SHP77 (cell line): ENCODE measurements around the gene POLD2.

Source experiments
- DNase-seq, 2 experiments: peaks; one replicate each; lab custom pipeline; 2025; lab: John Stamatoyannopoulos, UW

POLD2 gene

DNA sequence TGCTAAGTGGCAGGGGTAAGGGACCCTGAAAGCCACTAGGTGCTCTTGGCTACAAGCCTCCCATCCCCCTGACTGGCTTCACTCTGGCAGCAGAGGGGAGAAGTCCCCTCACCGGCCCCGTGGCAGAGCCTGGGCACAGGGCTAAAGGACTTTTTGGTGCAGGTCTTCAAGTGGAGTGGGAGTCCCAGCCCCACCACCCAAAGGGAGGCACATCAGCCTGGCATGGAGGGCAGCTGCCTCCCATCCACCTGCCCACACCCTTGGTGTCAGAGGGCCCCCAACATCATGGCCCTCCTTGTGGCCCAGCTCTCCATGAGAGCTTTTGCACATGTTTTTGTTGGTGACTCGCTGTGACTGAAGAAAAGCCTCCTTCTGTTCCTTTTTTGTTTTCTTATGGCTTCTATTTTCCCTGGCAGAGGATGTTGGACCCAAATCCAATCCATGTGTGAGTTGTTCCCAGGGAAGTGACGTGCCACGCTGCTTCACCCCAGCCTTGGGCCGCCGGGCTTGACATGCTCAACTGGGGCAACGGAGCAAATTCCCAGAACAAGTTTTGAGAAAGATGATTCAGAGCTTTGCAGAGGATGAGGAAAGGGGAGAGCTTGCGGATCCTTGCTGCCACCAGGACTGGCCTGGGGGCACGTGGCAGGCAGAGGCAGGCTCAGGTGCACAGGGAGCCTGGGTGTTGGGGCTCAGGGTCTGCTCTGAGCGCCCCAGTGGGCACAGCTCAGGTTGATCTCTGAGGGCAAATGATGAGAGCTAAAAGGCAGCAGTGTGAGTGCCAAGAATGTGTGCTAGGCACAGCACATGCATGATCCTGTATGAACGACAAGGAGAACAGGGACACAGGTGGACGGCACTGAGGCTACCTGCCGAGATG, 21.1 kb downstream of the POLD2 start:
- DNase-seq = no peak

DNA sequence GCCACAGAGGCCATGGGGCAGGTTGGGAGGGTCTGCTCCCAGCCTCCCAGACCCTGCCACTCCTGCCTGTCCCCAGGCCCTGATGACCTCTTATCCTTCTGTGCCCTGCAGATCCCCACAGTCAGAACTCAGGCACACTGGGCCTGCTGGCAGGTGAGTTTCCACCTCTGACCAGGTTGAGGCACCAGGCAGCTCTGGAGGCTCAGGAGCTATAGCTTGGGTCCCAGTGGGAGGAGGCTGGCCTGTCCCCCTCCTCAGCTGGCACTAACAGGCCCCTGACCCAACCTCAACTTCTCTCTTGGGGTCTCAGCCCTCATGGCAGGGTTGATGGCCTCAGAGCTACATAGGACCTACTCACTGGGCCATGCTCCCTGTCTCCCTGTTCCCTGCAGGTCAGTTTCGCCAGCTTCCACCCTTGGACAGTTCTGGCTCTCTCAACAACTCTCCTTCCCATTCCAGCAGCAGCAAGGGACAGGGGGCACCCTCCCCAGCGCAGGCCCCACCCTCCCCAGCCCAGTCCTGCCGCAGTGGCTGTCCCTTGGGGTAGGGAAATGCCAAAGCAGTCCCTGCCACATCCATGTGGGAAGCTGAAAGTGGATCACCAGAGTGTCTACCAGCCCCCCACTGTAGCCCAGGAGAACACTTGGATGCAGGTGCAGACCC, 21.9 kb downstream of the POLD2 start:
- no peak for DNase-seq

DNA sequence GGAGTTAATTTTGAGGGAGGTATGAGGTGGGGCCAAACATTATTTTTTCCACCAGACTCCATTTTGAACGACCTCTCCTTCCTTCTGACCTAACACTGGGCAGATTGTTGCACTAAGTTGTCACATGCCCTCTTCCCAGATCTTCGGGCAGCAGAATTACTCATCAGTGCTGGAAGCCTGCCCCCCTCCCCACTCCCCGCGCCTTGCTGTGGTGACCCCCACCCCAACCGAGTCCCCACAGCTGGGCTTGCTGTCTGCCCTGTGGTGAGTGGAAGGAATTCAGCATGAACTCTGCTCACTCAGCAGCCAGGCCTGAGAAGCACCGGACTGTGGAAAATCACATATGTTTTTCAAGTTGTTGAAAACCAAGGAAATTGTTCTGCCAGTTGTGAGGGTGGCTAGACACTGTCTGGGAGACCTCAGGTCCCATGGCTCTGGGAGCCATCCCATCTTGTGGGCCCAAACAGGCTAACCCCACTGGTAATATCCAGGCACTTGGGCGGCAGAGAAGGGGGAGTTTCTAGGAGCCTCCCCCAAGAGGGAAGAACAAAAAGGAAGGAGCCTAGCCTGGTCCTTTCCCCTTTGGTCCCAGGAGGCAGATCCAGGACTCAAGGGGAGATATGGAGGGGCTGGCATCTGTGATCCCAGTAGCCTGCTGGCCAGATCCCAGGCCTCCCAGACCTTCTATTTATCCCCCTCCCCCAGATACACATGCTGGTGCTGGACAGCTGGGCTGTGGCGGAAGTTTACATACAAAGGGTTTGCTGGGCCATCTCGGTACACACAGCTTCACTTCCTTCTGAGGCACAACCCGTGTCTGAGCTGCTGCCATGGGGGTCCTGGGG, 22.7 kb downstream of the POLD2 start:
- no peak for DNase-seq

DNA sequence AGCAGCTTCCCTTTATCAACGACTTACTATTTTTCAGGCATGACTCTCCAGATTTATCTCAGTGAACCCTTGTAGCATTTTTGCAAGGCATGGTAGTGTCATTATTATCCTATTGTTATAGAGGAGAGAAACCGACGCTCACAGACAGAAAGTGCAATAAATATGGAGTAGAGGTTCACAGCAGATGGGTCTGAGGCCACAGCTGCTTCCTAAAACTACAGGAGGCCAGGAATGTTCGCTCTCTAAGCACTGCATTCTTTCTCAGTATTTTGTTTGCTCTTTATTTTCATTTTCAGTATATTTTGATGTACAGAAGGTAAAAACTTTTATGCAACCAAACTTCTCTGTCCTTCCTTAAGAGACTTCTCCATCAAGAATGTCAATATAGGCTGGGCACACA, 23.7 kb downstream of the POLD2 start:
- DNase-seq = no peak

DNA sequence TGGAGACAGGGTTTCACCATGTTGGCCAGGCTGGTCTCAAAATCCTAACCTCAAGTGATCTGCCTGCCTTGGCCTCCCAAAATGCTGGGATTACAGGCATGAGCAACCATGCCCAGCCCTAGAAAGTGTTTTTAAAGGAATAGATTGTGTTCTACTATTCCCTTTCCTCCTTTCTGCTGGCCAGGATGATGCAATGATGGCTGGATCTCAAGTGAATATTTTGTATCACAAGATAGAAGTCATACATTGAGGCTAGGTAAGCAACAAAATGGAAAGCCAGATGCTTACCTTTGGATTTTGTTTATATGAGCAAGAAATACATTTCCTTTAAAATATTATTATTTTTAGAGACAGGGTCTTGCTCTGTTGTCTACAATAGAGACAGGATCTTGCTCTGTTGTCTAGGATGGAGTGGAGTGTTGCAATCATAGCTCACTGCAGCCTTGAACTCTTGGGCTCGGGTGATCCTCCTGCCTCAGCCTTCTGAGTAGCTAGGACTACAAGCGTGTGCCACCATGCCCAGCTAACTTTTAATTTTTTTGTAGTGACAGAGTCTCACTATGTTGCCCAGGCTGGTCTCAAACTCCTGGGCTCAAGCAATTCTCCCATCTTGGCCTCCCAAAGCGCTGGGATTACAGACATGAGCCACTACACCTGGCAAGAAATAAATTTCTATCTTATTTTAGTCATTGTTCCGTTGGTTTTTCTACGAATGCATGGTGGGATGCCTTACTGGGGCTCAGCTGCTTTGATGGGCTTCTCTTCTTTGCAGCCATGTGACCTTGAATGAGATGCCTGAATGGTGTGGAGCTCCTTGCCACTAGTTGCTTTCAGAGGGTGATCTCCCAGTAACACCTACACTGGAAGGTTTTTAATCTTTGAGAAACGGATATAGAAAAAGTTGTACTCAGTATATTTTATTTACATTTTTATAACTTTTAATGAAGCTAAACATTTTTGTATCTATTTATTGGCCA, 25.0 kb downstream of the POLD2 start:
- no peak for DNase-seq

DNA sequence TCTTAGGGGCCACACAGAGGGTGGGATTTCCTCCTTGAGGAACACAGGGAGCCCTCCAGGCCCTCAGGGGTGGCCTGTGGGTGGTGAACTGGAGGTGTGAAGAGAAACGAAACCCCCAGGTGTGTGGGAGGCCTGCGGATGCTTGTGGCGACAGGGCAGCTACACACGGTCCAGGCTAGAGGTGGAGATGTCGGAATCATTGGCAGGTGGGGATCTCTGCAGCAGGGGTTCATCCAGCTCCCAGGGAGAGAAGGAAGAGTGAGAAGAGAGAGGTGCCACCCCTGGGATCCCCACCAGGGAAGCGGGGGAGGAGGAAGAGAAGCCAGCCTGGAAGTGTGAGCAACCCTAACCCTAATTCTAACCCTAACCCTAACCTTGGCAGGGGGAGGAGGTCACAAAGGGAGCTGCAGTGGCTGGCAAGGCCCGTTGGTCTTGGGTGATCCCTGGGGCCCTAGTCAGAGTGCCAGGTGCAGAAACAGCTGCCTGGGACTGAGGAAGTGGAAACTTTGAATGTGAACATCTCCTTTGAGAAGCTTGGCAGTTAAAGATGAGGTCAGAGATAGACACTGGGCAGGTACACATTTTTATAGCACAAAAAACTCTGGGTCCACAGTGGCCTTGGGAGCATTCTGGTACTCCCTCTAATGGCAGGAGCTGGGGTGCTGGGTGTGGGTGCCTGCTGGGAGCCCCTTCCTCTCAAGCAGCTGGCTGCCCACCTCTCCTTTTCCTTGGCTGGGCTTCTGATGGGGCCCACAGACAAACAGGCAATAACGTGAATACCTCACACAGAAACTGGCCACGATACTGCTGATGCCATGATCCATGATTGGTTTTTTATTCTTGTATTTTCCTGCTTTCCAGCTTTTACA, 26.1 kb downstream of the POLD2 start:
- DNase-seq = no peak

DNA sequence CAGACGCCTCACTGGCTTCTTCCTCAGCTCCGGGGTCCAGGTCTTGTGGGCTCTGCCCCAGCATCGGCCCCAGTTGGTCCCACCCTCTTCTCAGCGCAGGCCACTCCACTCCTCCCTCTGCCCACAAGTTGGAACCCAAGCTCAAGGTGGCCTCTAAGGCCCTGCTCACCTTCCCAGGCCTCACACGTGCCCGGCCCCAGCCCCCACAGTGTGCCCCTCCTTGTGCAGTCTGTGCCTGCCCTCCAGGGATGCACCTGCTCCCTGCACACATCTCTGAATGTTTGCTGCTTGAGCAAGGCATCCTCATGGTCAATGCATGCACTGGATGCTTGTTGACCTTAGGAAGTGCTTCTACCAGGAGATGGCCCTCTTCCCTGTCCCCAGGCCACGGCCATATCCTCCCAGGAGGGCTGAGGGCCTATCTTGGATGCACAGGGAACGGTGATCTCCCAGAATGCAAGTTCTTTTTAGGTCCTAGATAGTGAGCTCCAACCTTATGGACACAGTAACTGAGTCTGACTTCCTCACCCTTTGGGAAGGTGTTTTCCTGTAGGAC, 26.9 kb downstream of the POLD2 start:
- no peak for DNase-seq

DNA sequence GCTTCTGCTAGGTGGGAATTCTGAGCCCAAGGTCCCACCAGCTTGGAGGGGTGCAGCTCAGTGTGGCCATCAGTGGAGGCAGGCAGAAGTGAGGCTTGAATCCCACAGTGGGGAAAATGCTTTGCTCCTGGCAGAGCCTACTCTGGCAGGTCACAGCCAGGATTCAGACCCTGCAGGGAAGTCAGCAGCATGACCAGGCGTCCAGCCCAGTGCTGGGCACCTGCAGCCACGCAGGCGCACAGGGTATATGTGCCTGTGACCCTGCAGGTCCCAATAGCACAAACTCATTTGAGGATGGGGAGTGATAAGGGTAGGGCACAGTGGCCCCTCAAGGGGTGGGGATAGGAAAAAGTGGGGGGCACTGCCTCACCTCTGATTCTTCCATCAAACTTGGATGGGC, 27.6 kb downstream of the POLD2 start:
- no peak for DNase-seq

DNA sequence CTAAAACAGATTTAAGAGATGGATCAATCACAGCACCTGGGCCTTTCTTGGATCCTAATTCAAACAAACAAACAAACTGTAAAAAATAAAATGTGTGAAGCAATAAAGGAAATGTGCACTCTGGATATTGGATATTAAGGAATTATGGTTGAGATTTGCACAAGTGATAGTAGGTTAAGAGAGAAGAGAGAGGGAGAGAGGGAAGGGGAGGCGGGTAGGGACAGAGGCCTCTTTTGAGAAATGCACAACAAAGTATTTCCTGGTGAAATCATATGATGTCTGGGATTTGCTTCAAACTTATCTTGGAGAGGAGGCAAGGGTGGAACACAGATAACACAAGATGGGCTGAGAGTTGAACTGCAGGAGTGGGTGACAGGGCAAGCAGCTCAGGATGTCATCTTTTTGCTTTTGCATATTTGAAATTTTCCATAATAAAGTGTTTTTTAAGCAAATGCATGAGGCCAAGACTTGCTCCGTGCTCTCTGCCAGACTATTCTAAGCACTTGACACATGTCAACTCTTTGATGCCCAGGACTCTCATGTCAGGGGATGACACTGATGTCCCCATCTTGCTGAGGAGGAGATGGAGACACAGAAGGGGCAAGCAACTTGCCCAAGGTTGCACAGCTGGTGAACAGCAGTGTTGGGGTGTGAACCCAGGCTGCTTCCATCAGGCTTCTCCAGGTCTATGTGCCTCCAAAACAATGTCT, 28.3 kb downstream of the POLD2 start:
- DNase-seq = no peak

DNA sequence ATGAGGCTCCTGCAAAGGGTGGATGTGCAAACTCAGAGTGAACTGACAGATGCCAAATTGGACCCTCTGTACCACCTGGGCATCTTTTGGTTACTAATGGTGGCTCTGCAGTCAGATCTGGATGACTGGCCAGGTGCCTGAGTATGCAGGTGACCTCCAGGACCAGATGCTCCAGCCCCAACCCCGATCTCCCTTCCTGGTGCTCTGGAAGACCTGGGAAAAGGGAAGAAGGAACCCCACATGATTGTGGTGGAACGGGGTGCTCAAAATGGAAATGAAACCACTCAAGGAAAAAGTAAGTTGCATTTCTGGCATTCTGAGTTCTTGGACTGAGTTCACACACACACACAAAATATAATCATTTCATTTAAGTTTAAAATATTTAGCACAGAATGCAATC, 29.0 kb downstream of the POLD2 start:
- no peak for DNase-seq

DNA sequence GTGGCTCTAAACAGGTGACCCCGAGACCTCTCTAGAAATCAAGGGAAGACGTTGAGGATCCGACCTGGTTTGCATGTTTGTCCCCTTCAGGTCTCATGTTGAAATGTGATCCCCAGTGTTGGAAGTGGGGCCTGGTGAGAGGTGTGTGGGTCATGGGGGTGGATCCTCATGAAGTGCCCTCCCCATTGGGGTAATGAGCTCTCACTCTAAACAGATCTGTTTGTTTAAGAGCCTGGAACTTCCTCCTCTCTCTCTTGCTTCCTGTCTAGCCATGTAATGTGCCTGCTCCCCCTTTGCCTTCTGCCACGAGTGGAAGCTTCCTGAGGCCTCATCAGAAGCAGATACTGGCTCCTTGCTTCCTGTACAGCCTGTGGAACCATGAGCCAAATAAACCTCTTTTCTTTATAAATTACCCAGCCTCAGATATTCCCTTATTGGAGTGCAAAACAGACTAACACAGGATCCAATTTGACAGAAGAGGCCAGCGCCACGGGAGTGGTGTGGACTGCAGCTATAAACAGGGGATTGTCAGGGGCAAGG, 30.2 kb downstream of the POLD2 start:
- no peak for DNase-seq

DNA sequence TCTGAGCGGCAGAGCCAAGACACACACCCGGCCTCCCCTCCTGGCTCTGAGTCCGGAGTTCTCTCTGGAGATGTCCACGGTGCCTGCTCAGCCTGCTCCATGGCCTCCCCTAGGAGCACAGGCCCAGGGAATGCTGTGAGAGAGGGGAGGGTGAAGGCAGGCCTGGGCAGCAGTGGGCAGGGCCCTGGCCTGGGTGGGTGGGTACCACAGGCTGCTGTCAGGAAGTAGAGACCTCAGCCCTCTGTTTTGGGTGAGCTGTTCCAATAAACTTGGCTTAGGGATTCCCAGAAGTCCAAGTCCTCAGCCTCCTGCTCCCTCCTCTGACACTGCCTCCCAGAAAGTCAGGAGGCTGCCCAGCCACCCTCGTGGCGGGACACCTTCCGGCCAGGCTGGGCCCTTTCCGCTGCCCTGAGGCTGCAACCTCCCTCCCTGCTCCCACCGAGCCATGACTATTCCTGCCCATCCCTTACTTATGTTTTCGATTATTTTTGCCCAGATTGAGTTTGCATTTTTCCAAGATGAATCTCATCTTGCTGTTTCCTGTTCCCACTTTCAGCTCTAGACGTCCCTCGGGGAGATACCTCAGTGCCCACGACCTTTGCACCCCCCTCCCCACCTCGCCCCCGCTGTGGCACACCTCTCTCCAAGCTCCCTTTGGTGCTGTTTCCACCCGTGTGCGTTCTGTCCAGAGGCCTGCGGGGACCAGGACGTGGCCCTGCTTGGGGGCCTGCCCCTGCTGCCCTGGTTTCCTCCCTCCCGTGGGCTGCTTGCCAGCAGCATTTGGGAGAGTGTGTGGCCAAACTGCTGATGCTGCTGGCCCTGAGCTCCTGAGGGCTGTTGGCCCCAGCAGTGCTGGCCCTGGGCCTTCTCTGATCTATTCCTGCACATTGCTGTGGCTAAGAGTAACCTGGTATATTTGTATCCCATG, 35.2 kb downstream of the POLD2 start:
- no peak for DNase-seq

DNA sequence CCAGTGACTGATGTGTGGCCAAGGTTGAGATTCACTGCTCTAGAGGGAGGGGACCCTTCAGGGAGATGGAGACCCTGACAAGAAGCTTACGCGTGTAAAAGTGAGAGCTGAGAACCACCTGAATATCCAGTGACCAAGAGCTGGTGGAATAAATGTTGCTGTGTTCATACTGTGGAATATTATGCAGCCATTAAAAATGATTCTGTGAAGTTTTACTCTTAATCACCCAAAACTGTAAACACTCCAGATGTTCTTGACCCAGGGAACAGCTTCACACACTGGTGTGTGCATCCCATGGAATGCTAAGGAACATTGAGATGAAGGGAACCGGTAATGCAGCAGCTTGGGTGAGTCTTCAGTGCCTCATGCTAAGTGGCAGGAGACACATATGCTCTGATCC, 36.7 kb downstream of the POLD2 start:
- DNase-seq = no peak

DNA sequence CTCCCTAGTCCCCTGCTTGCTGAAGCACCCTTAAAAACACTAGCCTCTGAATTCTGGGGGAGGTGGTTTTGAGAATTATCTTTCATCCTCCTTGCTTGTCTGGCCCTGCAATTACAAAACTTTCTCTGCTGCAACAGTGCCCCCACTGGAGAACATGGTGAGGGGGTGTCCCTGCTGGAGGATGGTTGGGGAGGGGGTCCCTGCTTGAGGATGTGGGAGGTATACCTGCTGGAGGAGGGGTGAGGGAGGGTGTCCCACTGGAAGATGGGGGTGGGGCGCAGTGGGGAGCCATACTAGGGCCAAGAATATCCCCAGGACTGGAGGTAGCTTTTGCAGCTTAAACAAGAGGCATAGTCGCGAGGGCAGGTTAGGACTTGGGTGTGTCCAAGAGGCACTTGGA, 37.8 kb downstream of the POLD2 start:
- DNase-seq = no peak

DNA sequence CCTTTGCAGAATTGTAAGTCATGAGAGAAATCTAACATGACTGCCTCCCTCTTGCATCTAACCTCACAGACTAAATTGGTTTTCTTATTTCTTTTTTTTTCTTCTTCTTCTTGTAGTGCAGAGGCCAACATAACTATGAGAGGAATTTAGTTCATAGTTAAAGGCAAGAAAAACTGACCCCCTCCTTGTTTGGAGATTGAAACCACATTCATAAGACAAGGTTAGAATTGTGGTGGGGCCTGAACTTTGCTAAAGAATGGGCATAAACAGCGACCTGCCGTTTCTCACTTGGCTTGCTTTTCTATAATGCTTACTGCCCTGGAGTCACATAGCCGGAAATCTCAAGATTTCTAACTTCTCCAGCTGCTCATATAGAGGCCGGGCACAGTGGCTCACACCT, 38.6 kb downstream of the POLD2 start:
- no peak for DNase-seq

DNA sequence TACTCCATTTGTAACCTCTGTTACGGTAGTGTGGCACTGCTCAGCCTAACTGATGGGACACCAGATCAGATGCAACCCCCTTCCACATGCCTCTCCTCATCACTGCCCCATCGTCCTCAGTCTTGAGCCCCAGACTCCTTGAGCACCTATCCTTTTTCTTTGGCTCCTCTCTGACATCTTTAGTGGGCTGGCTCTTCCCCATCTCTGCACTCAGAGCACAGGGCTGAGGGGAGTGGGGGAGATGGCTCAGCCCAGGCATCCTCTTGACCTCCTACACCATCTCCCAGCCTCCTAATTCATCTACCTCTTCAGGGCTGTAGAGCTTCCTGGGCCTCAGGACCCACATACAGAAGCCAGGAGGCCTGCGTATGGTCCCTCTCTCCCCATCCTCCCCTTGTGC, 39.6 kb downstream of the POLD2 start:
- no peak for DNase-seq

DNA sequence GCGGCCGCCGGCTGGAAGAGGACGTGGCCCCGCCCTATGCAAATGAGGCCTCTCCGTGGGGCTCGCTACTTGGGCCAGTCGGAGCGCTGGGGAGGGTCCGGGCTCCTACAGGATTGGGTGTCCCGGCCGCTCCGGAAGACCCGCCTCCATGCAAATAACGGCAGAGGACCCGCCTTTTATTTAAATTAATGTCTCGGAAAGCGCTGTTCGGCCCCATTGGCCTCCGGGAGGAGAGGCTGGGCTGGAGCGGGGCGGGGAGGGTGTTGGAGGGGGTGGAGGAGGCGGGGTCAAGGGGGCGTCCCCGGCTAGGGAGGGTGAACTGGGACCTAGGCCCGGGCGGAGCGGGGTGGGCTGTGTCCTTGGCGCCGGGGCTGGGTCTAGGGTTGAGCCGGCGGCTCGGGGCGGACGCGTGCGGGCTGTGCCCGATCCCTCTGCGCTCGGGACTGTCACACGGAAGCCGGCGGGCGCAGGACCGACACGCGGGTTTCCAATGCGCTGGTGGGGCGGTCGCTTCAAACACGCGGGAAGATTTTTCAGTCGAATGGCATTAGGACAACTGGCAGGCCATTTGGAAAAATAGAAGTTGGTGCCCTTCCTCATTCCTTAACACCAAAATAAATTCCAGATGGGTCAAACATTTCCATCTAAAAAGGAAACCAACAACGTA, 40.7 kb downstream of the POLD2 start:
- DNase-seq = peak; percentile 99 to 100
